ENCODE data around the gene PLK2. TPM values are rescaled to one million over a fixed set of nuclear protein-coding genes. Genes with fewer than 3 reads are reported as not detected.

PLK2 gene
- total RNA-seq, 2 donors from 2014 or later = 3.4 to 4.9 TPM

GRCh38 chr5:58459146-58460001 lies 512 bp downstream of the PLK2 start:
- Mint-ChIP-seq H3K4me1 (peaks cover 12% of the 10 kb centered on the region), H3K27me3 (peaks cover 14% of the 10 kb centered on the region), H3K4me3 (peak overlapping the region; percentile 74), H3K9me3 (no peaks in the 10 kb centered on the region), H3K27ac (peak overlapping the region; percentile 36), H3K36me3 (ENCODE audit: low read depth) (peaks cover 25% of the 10 kb centered on the region)
- peak; percentile 0 for ATAC-seq (replicated peaks)

GRCh38 chr5:58458743-58459145 lies 1.1 kb downstream of the PLK2 start:
- no peaks in the 10 kb centered on the region for H3K9me3 Mint-ChIP-seq
- H3K36me3 Mint-ChIP-seq (ENCODE audit: low read depth) = peaks cover 28% of the 10 kb centered on the region
- H3K4me1 Mint-ChIP-seq = peaks cover 12% of the 10 kb centered on the region

GRCh38 chr5:58458141-58458742 lies 1.6 kb downstream of the PLK2 start:
- H3K4me3 Mint-ChIP-seq = peak overlapping the region; percentile 74
- ATAC-seq (replicated peaks) = no peak
- H3K9me3 Mint-ChIP-seq = no peaks in the 10 kb centered on the region
- peaks cover 14% of the 10 kb centered on the region for H3K27me3 Mint-ChIP-seq
- peaks cover 12% of the 10 kb centered on the region for H3K4me1 Mint-ChIP-seq
- no peak overlapping the region for H3K27ac Mint-ChIP-seq
- peaks cover 28% of the 10 kb centered on the region for H3K36me3 Mint-ChIP-seq (ENCODE audit: low read depth)

More at GRCh38 chr5:58458743-58459145, 1.1 kb downstream of the PLK2 start:
- Mint-ChIP-seq H3K27me3 (peaks cover 14% of the 10 kb centered on the region), H3K4me3 (peak overlapping the region; percentile 74), H3K27ac (peak overlapping the region; percentile 36)
- ATAC-seq (replicated peaks) = no peak

- Mint-ChIP-seq H3K4me1 (peaks cover 12% of the 10 kb centered on the region), H3K27me3 (peaks cover 18% of the 10 kb centered on the region), H3K27ac (no peak overlapping the region), H3K36me3 (ENCODE audit: low read depth) (peaks cover 28% of the 10 kb centered on the region), H3K4me3 (no peak overlapping the region), H3K9me3 (no peaks in the 10 kb centered on the region)
- ATAC-seq (replicated peaks) = no peak
These were observed 2.8 kb downstream of the PLK2 start for GRCh38 chr5:58457050-58457449.

- Mint-ChIP-seq H3K4me1 (peaks cover 12% of the 10 kb centered on the region), H3K9me3 (no peaks in the 10 kb centered on the region), H3K27ac (no peak overlapping the region)
These were observed 3.4 kb downstream of the PLK2 start for GRCh38 chr5:58456486-58456885.

GRCh38 chr5:58456026-58456425 lies 3.9 kb downstream of the PLK2 start:
- ATAC-seq (replicated peaks) = no peak
- Mint-ChIP-seq H3K4me3 (no peak overlapping the region), H3K4me1 (peaks cover 8% of the 10 kb centered on the region), H3K36me3 (ENCODE audit: low read depth) (peaks cover 28% of the 10 kb centered on the region), H3K27ac (no peak overlapping the region), H3K9me3 (no peaks in the 10 kb centered on the region), H3K27me3 (peaks cover 22% of the 10 kb centered on the region)

More at GRCh38 chr5:58456486-58456885, 3.4 kb downstream of the PLK2 start:
- no peak overlapping the region for H3K4me3 Mint-ChIP-seq
- peaks cover 22% of the 10 kb centered on the region for H3K27me3 Mint-ChIP-seq
- no peak for ATAC-seq (replicated peaks)
- peaks cover 28% of the 10 kb centered on the region for H3K36me3 Mint-ChIP-seq (ENCODE audit: low read depth)

- Mint-ChIP-seq H3K27ac (no peak overlapping the region), H3K36me3 (ENCODE audit: low read depth) (peaks cover 28% of the 10 kb centered on the region), H3K9me3 (no peaks in the 10 kb centered on the region), H3K27me3 (peaks cover 22% of the 10 kb centered on the region), H3K4me3 (no peak overlapping the region), H3K4me1 (peaks cover 5% of the 10 kb centered on the region)
- no peak for ATAC-seq (replicated peaks)
These were observed 4.4 kb downstream of the PLK2 start for GRCh38 chr5:58455480-58455879.

GRCh38 chr5:58455066-58455465 lies 4.8 kb downstream of the PLK2 start:
- Mint-ChIP-seq H3K27ac (no peak overlapping the region), H3K27me3 (peaks cover 22% of the 10 kb centered on the region), H3K4me3 (no peak overlapping the region), H3K36me3 (ENCODE audit: low read depth) (peaks cover 28% of the 10 kb centered on the region), H3K9me3 (no peaks in the 10 kb centered on the region), H3K4me1 (peaks cover 5% of the 10 kb centered on the region)
- no peak for ATAC-seq (replicated peaks)

GRCh38 chr5:58454025-58454424 lies 5.9 kb downstream of the PLK2 start:
- Mint-ChIP-seq H3K36me3 (ENCODE audit: low read depth) (peaks cover 28% of the 10 kb centered on the region), H3K4me3 (no peak overlapping the region), H3K9me3 (no peaks in the 10 kb centered on the region), H3K27me3 (peaks cover 20% of the 10 kb centered on the region), H3K4me1 (peaks cover 5% of the 10 kb centered on the region), H3K27ac (no peak overlapping the region)
- ATAC-seq (replicated peaks) = no peak

- Mint-ChIP-seq H3K4me3 (no peak overlapping the region), H3K27me3 (peaks cover 13% of the 10 kb centered on the region), H3K36me3 (ENCODE audit: low read depth) (peaks cover 28% of the 10 kb centered on the region), H3K27ac (no peak overlapping the region), H3K9me3 (no peaks in the 10 kb centered on the region), H3K4me1 (no peaks in the 10 kb centered on the region)
- ATAC-seq (replicated peaks) = no peak
These were observed 6.6 kb downstream of the PLK2 start for GRCh38 chr5:58453306-58453705.

GRCh38 chr5:58452566-58453258 lies 7.2 kb downstream of the PLK2 start:
- Mint-ChIP-seq H3K36me3 (ENCODE audit: low read depth) (peaks cover 28% of the 10 kb centered on the region), H3K27me3 (peaks cover 9% of the 10 kb centered on the region)
- no peak for ATAC-seq (replicated peaks)

GRCh38 chr5:58451732-58452565 lies 7.9 kb downstream of the PLK2 start:
- no peak for ATAC-seq (replicated peaks)
- Mint-ChIP-seq H3K4me3 (no peak overlapping the region), H3K36me3 (ENCODE audit: low read depth) (peaks cover 22% of the 10 kb centered on the region), H3K4me1 (no peaks in the 10 kb centered on the region), H3K9me3 (no peaks in the 10 kb centered on the region), H3K27ac (no peak overlapping the region), H3K27me3 (peaks cover 10% of the 10 kb centered on the region)

More at GRCh38 chr5:58452566-58453258, 7.2 kb downstream of the PLK2 start:
- H3K27ac Mint-ChIP-seq = no peak overlapping the region
- no peaks in the 10 kb centered on the region for H3K9me3 Mint-ChIP-seq
- H3K4me3 Mint-ChIP-seq = no peak overlapping the region
- no peaks in the 10 kb centered on the region for H3K4me1 Mint-ChIP-seq

GRCh38 chr5:58450811-58451629 lies 8.9 kb downstream of the PLK2 start:
- H3K4me1 Mint-ChIP-seq = no peaks in the 10 kb centered on the region
- H3K27me3 Mint-ChIP-seq = peaks cover 18% of the 10 kb centered on the region
- H3K36me3 Mint-ChIP-seq (ENCODE audit: low read depth) = peaks cover 18% of the 10 kb centered on the region
- H3K9me3 Mint-ChIP-seq = no peaks in the 10 kb centered on the region
- no peak overlapping the region for H3K27ac Mint-ChIP-seq
- H3K4me3 Mint-ChIP-seq = no peak overlapping the region
- no peak for ATAC-seq (replicated peaks)

Data from activated T-helper 17 cell treated with anti-CD3 and anti-CD28 coated beads, Interleukin-2, amount 50 U/mL, for 72 hours (primary cell).